KG1 (cell line): ENCODE data around the gene SLC36A1.

Source experiments
- DNase-seq: peaks from one replicate; lab custom pipeline; 2025; lab: John Stamatoyannopoulos, UW

SLC36A1 gene

GRCh38 chr5:151451626-151452520 is 4.5 kb downstream of the SLC36A1 start:
- no peak for DNase-seq

- DNase-seq = no peak
Observed at GRCh38 chr5:151454166-151454565, 6.8 kb downstream of the SLC36A1 start.

GRCh38 chr5:151454889-151455288 is 7.5 kb downstream of the SLC36A1 start:
- DNase-seq = no peak

GRCh38 chr5:151456321-151456940 is 9.0 kb downstream of the SLC36A1 start:
- DNase-seq = no peak

GRCh38 chr5:151458314-151458713 is 10.9 kb downstream of the SLC36A1 start:
- no peak for DNase-seq

GRCh38 chr5:151459680-151460324 is 12.4 kb downstream of the SLC36A1 start:
- DNase-seq = no peak

GRCh38 chr5:151461312-151461711 is 13.9 kb downstream of the SLC36A1 start:
- no peak for DNase-seq

- no peak for DNase-seq
Observed at GRCh38 chr5:151463137-151464029, 16.0 kb downstream of the SLC36A1 start.

- no peak for DNase-seq
Observed at GRCh38 chr5:151464101-151464500, 16.7 kb downstream of the SLC36A1 start.

- DNase-seq = no peak
Observed at GRCh38 chr5:151465476-151465875, 18.1 kb downstream of the SLC36A1 start.

- DNase-seq = no peak
Observed at GRCh38 chr5:151467576-151467975, 20.2 kb downstream of the SLC36A1 start.

GRCh38 chr5:151469386-151469785 is 22.0 kb downstream of the SLC36A1 start:
- DNase-seq = no peak

GRCh38 chr5:151469992-151470391 is 22.6 kb downstream of the SLC36A1 start:
- DNase-seq = no peak

- DNase-seq = no peak
Observed at GRCh38 chr5:151470439-151470838, 23.0 kb downstream of the SLC36A1 start.

GRCh38 chr5:151471276-151471675 is 23.9 kb downstream of the SLC36A1 start:
- DNase-seq = no peak

GRCh38 chr5:151474799-151475198 is 27.4 kb downstream of the SLC36A1 start:
- no peak for DNase-seq

- DNase-seq = no peak
Observed at GRCh38 chr5:151475388-151475787, 28.0 kb downstream of the SLC36A1 start.

GRCh38 chr5:151476016-151476415 is 28.6 kb downstream of the SLC36A1 start:
- DNase-seq = no peak

- no peak for DNase-seq
Observed at GRCh38 chr5:151477101-151477500, 29.7 kb downstream of the SLC36A1 start.

- no peak for DNase-seq
Observed at GRCh38 chr5:151480384-151481293, 33.2 kb downstream of the SLC36A1 start.

- peak; percentile 16 for DNase-seq
Observed at GRCh38 chr5:151483176-151483575, 35.8 kb downstream of the SLC36A1 start.
